A549 (cell line): ENCODE measurements around the gene EPB41L2.

Experiments used
- MAFK ChIP-seq: fragments of 450-650 bp; IDR thresholded peaks from 2 replicates; pipeline ENCODE4 v1.6.1; 2014; ENCODE audit not compliant: partially characterized antibody
- SMC3 ChIP-seq: fragments of >200 bp; sonication (Bioruptor Twin); formaldehyde crosslinking; IDR thresholded peaks from 3 replicates; pipeline ENCODE4 v1.6.1; 2018; ENCODE audit warnings: inconsistent platforms

GRCh38 chr6:130964808-130965604 is 98.0 kb downstream of the EPB41L2 start:
- TF ChIP-seq SMC3 (no peak), MAFK (no peak)
